ENCODE measurements around the gene FHIP1A.

FHIP1A gene

GRCh38 chr4:151431728-151432127 is 22.8 kb downstream of the FHIP1A start:
- Histone ChIP-seq H3K27me3 (ENCODE audit: control insufficient read depth in 1 of 2, insufficient read depth in 2 of 2, low read length in 2 of 2) (peaks cover 0 to 5% of the 10 kb centered on the region in 2 donors), H3K36me3 (ENCODE audit: control insufficient read depth in 1 of 2, insufficient read depth in 2 of 2, low read length in 2 of 2) (no peaks in the 10 kb centered on the region), H3K27ac (ENCODE audit: low read depth, low read length) (no peak overlapping the region), H3K4me1 (ENCODE audit: control insufficient read depth in 1 of 2, insufficient read depth in 2 of 2, low read length in 2 of 2) (peaks cover 0 to 13% of the 10 kb centered on the region in 2 donors), H3K9ac (ENCODE audit: low read depth in 1 of 2, low read length in 2 of 2) (no peak overlapping the region), H3K9me3 (ENCODE audit: control insufficient read depth in 1 of 2, low read length in 2 of 2) (no peaks in the 10 kb centered on the region), H3K4me3 (ENCODE audit: low read depth in 1 of 2, low read length in 2 of 2) (no peak overlapping the region)

- peaks cover 0 to 7% of the 10 kb centered on the region in 2 donors for H3K4me1 ChIP-seq (ENCODE audit: control insufficient read depth in 1 of 2, insufficient read depth in 2 of 2, low read length in 2 of 2)
- no peak overlapping the region for H3K27ac ChIP-seq (ENCODE audit: low read depth, low read length)
- no peaks in the 10 kb centered on the region for H3K36me3 ChIP-seq (ENCODE audit: control insufficient read depth in 1 of 2, insufficient read depth in 2 of 2, low read length in 2 of 2)
- peaks cover 0 to 5% of the 10 kb centered on the region in 2 donors for H3K27me3 ChIP-seq (ENCODE audit: control insufficient read depth in 1 of 2, insufficient read depth in 2 of 2, low read length in 2 of 2)
- no peak overlapping the region for H3K4me3 ChIP-seq (ENCODE audit: low read depth in 1 of 2, low read length in 2 of 2)
- no peaks in the 10 kb centered on the region for H3K9me3 ChIP-seq (ENCODE audit: control insufficient read depth in 1 of 2, low read length in 2 of 2)
- no peak overlapping the region for H3K9ac ChIP-seq (ENCODE audit: low read depth in 1 of 2, low read length in 2 of 2)
Measured at GRCh38 chr4:151432654-151433053, 23.7 kb downstream of the FHIP1A start.

- peaks cover 0 to 5% of the 10 kb centered on the region in 2 donors for H3K27me3 ChIP-seq (ENCODE audit: control insufficient read depth in 1 of 2, insufficient read depth in 2 of 2, low read length in 2 of 2)
- no peaks in the 10 kb centered on the region for H3K9me3 ChIP-seq (ENCODE audit: control insufficient read depth in 1 of 2, low read length in 2 of 2)
- H3K36me3 ChIP-seq (ENCODE audit: control insufficient read depth in 1 of 2, insufficient read depth in 2 of 2, low read length in 2 of 2), result no peaks in the 10 kb centered on the region
- no peak overlapping the region for H3K27ac ChIP-seq (ENCODE audit: low read depth, low read length)
- H3K4me3 ChIP-seq (ENCODE audit: low read depth in 1 of 2, low read length in 2 of 2), result no peak overlapping the region
- H3K4me1 ChIP-seq (ENCODE audit: control insufficient read depth in 1 of 2, insufficient read depth in 2 of 2, low read length in 2 of 2), result peaks cover 0 to 7% of the 10 kb centered on the region in 2 donors
- no peak overlapping the region for H3K9ac ChIP-seq (ENCODE audit: low read depth in 1 of 2, low read length in 2 of 2)
Measured at GRCh38 chr4:151434183-151434860, 25.3 kb downstream of the FHIP1A start.

- H3K4me3 ChIP-seq (ENCODE audit: low read depth in 1 of 2, low read length in 2 of 2), result no peak overlapping the region
- no peaks in the 10 kb centered on the region for H3K9me3 ChIP-seq (ENCODE audit: control insufficient read depth in 1 of 2, low read length in 2 of 2)
- H3K27me3 ChIP-seq (ENCODE audit: control insufficient read depth in 1 of 2, insufficient read depth in 2 of 2, low read length in 2 of 2), result peaks cover 0 to 5% of the 10 kb centered on the region in 2 donors
- H3K9ac ChIP-seq (ENCODE audit: low read depth in 1 of 2, low read length in 2 of 2), result no peak overlapping the region
- no peaks in the 10 kb centered on the region for H3K36me3 ChIP-seq (ENCODE audit: control insufficient read depth in 1 of 2, insufficient read depth in 2 of 2, low read length in 2 of 2)
- H3K27ac ChIP-seq (ENCODE audit: low read depth, low read length), result no peak overlapping the region
- H3K4me1 ChIP-seq (ENCODE audit: control insufficient read depth in 1 of 2, insufficient read depth in 2 of 2, low read length in 2 of 2), result peaks cover 0 to 7% of the 10 kb centered on the region in 2 donors
Measured at GRCh38 chr4:151436093-151436518, 27.1 kb downstream of the FHIP1A start.

- Histone ChIP-seq H3K4me1 (ENCODE audit: control insufficient read depth in 1 of 2, insufficient read depth in 2 of 2, low read length in 2 of 2) (peaks cover 0 to 3% of the 10 kb centered on the region in 2 donors), H3K27ac (ENCODE audit: low read depth, low read length) (no peak overlapping the region)
Measured at GRCh38 chr4:151437505-151437904, 28.5 kb downstream of the FHIP1A start.

GRCh38 chr4:151438154-151438553 is 29.2 kb downstream of the FHIP1A start:
- no peaks in the 10 kb centered on the region for H3K4me1 ChIP-seq (ENCODE audit: control insufficient read depth in 1 of 2, insufficient read depth in 2 of 2, low read length in 2 of 2)
- no peak overlapping the region for H3K27ac ChIP-seq (ENCODE audit: low read depth, low read length)
- H3K36me3 ChIP-seq (ENCODE audit: control insufficient read depth in 1 of 2, insufficient read depth in 2 of 2, low read length in 2 of 2), result no peaks in the 10 kb centered on the region
- no peak overlapping the region for H3K9ac ChIP-seq (ENCODE audit: low read depth in 1 of 2, low read length in 2 of 2)
- H3K27me3 ChIP-seq (ENCODE audit: control insufficient read depth in 1 of 2, insufficient read depth in 2 of 2, low read length in 2 of 2), result no peaks in the 10 kb centered on the region
- no peak overlapping the region for H3K4me3 ChIP-seq (ENCODE audit: low read depth in 1 of 2, low read length in 2 of 2)
- no peaks in the 10 kb centered on the region for H3K9me3 ChIP-seq (ENCODE audit: control insufficient read depth in 1 of 2, low read length in 2 of 2)

More at GRCh38 chr4:151437505-151437904, 28.5 kb downstream of the FHIP1A start:
- H3K9me3 ChIP-seq (ENCODE audit: control insufficient read depth in 1 of 2, low read length in 2 of 2), result no peaks in the 10 kb centered on the region
- no peak overlapping the region for H3K9ac ChIP-seq (ENCODE audit: low read depth in 1 of 2, low read length in 2 of 2)
- H3K36me3 ChIP-seq (ENCODE audit: control insufficient read depth in 1 of 2, insufficient read depth in 2 of 2, low read length in 2 of 2), result no peaks in the 10 kb centered on the region
- H3K4me3 ChIP-seq (ENCODE audit: low read depth in 1 of 2, low read length in 2 of 2), result no peak overlapping the region
- peaks cover 0 to under 1% of the 10 kb centered on the region in 2 donors for H3K27me3 ChIP-seq (ENCODE audit: control insufficient read depth in 1 of 2, insufficient read depth in 2 of 2, low read length in 2 of 2)

GRCh38 chr4:151439320-151439719 is 30.3 kb downstream of the FHIP1A start:
- no peak overlapping the region for H3K27ac ChIP-seq (ENCODE audit: low read depth, low read length)
- H3K27me3 ChIP-seq (ENCODE audit: control insufficient read depth in 1 of 2, insufficient read depth in 2 of 2, low read length in 2 of 2), result no peaks in the 10 kb centered on the region
- H3K4me1 ChIP-seq (ENCODE audit: control insufficient read depth in 1 of 2, insufficient read depth in 2 of 2, low read length in 2 of 2), result no peaks in the 10 kb centered on the region
- H3K36me3 ChIP-seq (ENCODE audit: control insufficient read depth in 1 of 2, insufficient read depth in 2 of 2, low read length in 2 of 2), result no peaks in the 10 kb centered on the region
- H3K9me3 ChIP-seq (ENCODE audit: control insufficient read depth in 1 of 2, low read length in 2 of 2), result no peaks in the 10 kb centered on the region
- no peak overlapping the region for H3K9ac ChIP-seq (ENCODE audit: low read depth in 1 of 2, low read length in 2 of 2)
- no peak overlapping the region for H3K4me3 ChIP-seq (ENCODE audit: low read depth in 1 of 2, low read length in 2 of 2)

GRCh38 chr4:151442002-151442401 is 33.0 kb downstream of the FHIP1A start:
- Histone ChIP-seq H3K4me1 (ENCODE audit: control insufficient read depth in 1 of 2, insufficient read depth in 2 of 2, low read length in 2 of 2) (no peaks in the 10 kb centered on the region), H3K9me3 (ENCODE audit: control insufficient read depth in 1 of 2, low read length in 2 of 2) (no peaks in the 10 kb centered on the region), H3K36me3 (ENCODE audit: control insufficient read depth in 1 of 2, insufficient read depth in 2 of 2, low read length in 2 of 2) (no peaks in the 10 kb centered on the region), H3K27me3 (ENCODE audit: control insufficient read depth in 1 of 2, insufficient read depth in 2 of 2, low read length in 2 of 2) (no peaks in the 10 kb centered on the region), H3K9ac (ENCODE audit: low read depth in 1 of 2, low read length in 2 of 2) (no peak overlapping the region), H3K27ac (ENCODE audit: low read depth, low read length) (no peak overlapping the region), H3K4me3 (ENCODE audit: low read depth in 1 of 2, low read length in 2 of 2) (no peak overlapping the region)

- H3K4me1 ChIP-seq (ENCODE audit: control insufficient read depth in 1 of 2, insufficient read depth in 2 of 2, low read length in 2 of 2), result no peaks in the 10 kb centered on the region
- no peak overlapping the region for H3K4me3 ChIP-seq (ENCODE audit: low read depth in 1 of 2, low read length in 2 of 2)
- no peak overlapping the region for H3K27ac ChIP-seq (ENCODE audit: low read depth, low read length)
- no peaks in the 10 kb centered on the region for H3K27me3 ChIP-seq (ENCODE audit: control insufficient read depth in 1 of 2, insufficient read depth in 2 of 2, low read length in 2 of 2)
- H3K9ac ChIP-seq (ENCODE audit: low read depth in 1 of 2, low read length in 2 of 2), result no peak overlapping the region
- H3K9me3 ChIP-seq (ENCODE audit: control insufficient read depth in 1 of 2, low read length in 2 of 2), result no peaks in the 10 kb centered on the region
- no peaks in the 10 kb centered on the region for H3K36me3 ChIP-seq (ENCODE audit: control insufficient read depth in 1 of 2, insufficient read depth in 2 of 2, low read length in 2 of 2)
Measured at GRCh38 chr4:151443247-151443646, 34.3 kb downstream of the FHIP1A start.

- H3K4me3 ChIP-seq (ENCODE audit: low read depth in 1 of 2, low read length in 2 of 2), result no peak overlapping the region
- no peaks in the 10 kb centered on the region for H3K9me3 ChIP-seq (ENCODE audit: control insufficient read depth in 1 of 2, low read length in 2 of 2)
- no peaks in the 10 kb centered on the region for H3K36me3 ChIP-seq (ENCODE audit: control insufficient read depth in 1 of 2, insufficient read depth in 2 of 2, low read length in 2 of 2)
- H3K4me1 ChIP-seq (ENCODE audit: control insufficient read depth in 1 of 2, insufficient read depth in 2 of 2, low read length in 2 of 2), result no peaks in the 10 kb centered on the region
- no peak overlapping the region for H3K27ac ChIP-seq (ENCODE audit: low read depth, low read length)
- H3K27me3 ChIP-seq (ENCODE audit: control insufficient read depth in 1 of 2, insufficient read depth in 2 of 2, low read length in 2 of 2), result no peaks in the 10 kb centered on the region
- no peak overlapping the region for H3K9ac ChIP-seq (ENCODE audit: low read depth in 1 of 2, low read length in 2 of 2)
Measured at GRCh38 chr4:151443752-151444151, 34.8 kb downstream of the FHIP1A start.
